ENCODE measurements around the gene CLCN6.

The CLCN6 gene

DNA sequence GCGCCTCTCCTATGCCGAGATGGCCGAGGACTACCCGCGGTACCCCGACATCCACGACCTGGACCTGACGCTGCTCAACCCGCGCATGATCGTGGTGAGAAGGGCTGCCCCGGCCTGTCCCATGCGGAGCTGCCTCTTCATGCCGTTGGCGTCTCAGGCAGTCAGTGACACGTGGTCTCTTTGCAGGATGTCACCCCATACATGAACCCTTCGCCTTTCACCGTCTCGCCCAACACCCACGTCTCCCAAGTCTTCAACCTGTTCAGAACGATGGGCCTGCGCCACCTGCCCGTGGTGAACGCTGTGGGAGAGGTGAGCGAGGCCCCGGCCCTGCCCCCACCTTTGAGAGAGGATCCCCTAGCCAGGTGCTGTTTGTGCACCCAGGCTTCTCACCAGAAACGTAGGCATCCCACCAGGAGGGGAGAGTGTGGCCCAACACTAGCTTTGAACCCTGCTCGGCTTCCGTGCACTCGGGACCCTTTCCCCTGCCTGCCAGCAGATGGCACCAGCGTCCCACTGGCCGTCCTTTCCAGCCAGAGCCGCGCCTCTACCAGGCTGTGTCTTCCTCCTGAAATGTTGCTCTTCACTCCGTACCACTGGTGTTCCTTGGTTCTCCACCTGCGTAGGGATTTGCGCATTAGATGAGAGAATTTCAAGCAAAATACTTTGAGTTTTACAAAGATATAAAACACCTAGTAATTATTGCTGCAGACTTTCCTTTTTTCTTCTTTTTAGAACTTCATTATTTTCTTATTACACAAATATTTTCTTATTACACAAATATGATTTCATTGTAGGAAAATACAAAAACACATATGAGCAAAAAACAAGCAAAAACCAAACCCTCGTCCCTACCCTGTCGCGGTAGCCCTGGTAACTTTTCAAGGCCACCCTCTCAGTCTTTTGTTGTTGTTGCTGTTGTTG, 32.6 kb downstream of the CLCN6 start:
- Histone ChIP-seq H3K27ac (ENCODE audit: low read length) (no peak overlapping the region), H3K9ac (ENCODE audit: low read depth, low read length) (no peak overlapping the region), H3K27me3 (ENCODE audit: insufficient read depth, low read length) (no peaks in the 10 kb centered on the region), H3K9me3 (ENCODE audit: insufficient read depth, low read depth, low read length) (no peaks in the 10 kb centered on the region), H3K4me3 (ENCODE audit: low read length) (no peak overlapping the region), H3K4me1 (ENCODE audit: insufficient read depth, low read length) (no peaks in the 10 kb centered on the region), H3K36me3 (ENCODE audit: insufficient read depth, low read depth, low read length) (peaks cover 92% of the 10 kb centered on the region)

DNA sequence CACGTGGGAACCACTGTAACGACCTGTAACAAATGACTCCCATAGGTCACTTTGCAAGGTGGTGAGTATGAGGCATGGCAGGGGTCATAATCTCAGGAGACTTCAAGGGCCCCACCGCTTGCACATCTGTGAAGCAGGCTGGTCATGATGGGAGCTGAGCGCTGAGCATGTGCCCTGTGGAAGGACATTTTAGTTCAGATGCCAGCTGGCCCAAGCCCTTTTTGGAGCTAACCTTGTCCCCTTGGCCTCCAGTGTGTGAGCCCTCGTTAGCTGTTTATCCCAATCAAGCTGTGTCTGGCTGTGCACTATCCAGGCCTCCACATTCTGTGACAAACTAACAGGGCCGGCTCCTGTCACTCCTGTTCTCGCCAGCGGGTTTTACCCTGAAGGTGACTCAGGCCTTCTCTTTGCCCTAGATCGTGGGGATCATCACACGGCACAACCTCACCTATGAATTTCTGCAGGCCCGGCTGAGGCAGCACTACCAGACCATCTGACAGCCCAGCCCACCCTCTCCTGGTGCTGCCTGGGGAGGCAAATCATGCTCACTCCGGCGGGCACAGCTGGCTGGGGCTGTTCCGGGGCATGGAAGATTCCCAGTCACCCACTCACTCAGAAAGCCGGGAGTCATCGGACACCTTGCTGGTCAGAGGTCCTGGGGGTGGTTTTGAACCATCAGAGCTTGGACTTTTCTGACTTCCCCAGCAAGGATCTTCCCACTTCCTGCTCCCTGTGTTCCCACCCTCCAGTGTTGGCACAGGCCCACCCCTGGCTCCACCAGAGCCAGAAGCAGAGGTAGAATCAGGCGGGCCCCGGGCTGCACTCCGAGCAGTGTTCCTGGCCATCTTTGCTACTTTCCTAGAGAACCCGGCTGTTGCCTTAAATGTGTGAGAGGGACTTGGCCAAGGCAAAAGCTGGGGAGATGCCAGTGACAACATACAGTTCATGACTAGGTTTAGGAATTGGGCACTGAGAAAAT, 34.0 kb downstream of the CLCN6 start:
- H3K36me3 ChIP-seq (ENCODE audit: insufficient read depth, low read depth, low read length): peaks cover 92% of the 10 kb centered on the region
- H3K4me3 ChIP-seq (ENCODE audit: low read length): no peak overlapping the region
- H3K4me1 ChIP-seq (ENCODE audit: insufficient read depth, low read length): no peaks in the 10 kb centered on the region
- no peak overlapping the region for H3K9ac ChIP-seq (ENCODE audit: low read depth, low read length)
- H3K27me3 ChIP-seq (ENCODE audit: insufficient read depth, low read length): no peaks in the 10 kb centered on the region
- H3K9me3 ChIP-seq (ENCODE audit: insufficient read depth, low read depth, low read length): no peaks in the 10 kb centered on the region
- no peak overlapping the region for H3K27ac ChIP-seq (ENCODE audit: low read length)

DNA sequence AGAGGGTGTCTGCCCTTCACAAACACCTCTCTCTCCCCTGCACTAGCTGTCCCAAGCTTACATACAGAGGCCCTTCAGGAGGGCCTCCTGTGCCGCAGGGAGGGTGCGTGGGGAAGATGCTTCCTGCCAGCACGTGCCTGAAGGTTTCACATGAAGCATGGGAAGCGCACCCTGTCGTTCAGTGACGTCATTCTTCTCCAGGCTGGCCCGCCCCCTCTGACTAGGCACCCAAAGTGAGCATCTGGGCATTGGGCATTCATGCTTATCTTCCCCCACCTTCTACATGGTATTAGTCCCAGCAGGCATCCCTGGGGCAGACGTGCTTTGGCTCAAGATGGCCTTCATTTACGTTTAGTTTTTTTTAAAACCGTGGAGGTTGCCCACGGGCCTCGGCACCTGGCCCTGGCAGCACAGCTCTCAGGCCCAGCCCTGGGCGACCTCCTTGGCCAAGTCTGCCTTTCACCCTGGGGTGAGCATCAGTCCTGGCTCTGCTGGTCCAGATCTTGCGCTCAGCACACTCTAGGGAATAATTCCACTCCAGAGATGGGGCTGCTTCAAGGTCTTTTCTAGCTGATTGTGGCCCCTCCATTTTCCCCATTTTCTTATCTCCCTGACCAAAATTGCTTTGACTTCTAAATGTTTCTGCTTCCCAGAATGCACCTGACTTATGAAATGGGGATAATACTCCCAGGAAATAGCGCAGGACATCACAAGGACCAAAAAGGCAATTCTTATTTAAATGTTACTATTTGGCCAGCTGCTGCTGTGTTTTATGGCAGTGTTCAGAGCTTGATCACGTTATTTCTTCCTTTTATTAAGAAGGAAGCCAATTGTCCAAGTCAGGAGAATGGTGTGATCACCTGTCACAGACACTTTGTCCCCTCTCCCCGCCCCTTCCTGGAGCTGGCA, 35.5 kb downstream of the CLCN6 start:
- no peaks in the 10 kb centered on the region for H3K4me1 ChIP-seq (ENCODE audit: insufficient read depth, low read length)
- no peaks in the 10 kb centered on the region for H3K27me3 ChIP-seq (ENCODE audit: insufficient read depth, low read length)
- no peak overlapping the region for H3K9ac ChIP-seq (ENCODE audit: low read depth, low read length)
- H3K9me3 ChIP-seq (ENCODE audit: insufficient read depth, low read depth, low read length): no peaks in the 10 kb centered on the region
- H3K27ac ChIP-seq (ENCODE audit: low read length): no peak overlapping the region
- H3K36me3 ChIP-seq (ENCODE audit: insufficient read depth, low read depth, low read length): peaks cover 86% of the 10 kb centered on the region
- no peak overlapping the region for H3K4me3 ChIP-seq (ENCODE audit: low read length)

DNA sequence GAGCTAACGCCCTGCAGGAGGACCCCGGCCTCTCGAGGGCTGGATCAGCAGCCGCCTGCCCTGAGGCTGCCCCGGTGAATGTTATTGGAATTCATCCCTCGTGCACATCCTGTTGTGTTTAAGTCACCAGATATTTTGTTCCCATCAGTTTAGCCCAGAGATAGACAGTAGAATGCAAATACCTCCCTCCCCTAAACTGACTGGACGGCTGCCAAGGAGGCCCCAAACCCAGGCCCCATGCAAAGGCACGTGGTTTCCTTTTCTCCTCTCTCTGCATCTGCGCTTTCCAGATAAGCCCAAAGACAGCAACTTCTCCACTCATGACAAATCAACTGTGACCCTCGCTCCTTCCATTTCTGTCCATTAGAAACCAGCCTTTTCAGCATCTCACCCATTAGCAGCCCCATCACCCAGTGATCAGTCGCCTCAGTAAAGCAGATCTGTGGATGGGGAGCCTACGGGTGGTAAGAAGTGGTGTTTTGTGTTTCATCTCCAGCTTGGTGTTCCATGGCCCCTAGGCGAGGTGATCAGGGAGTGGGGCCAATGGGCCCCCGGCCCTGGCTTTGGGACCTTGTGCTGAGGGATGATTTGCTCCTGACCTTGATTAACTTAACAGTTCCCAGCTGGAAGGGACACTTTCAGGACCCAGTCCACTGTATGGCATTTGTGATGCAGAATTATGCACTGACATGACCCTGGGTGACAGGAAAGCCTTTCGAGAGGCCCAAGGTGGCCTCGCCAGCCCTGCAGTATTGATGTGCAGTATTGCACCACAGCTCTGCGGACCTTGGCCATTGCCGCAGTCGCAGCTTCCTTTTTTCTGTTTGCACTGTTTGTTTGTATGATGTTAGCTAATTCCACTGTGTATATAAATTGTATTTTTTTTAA, 36.4 kb downstream of the CLCN6 start:
- Histone ChIP-seq H3K36me3 (ENCODE audit: insufficient read depth, low read depth, low read length) (peaks cover 77% of the 10 kb centered on the region), H3K9me3 (ENCODE audit: insufficient read depth, low read depth, low read length) (no peaks in the 10 kb centered on the region), H3K27ac (ENCODE audit: low read length) (no peak overlapping the region), H3K9ac (ENCODE audit: low read depth, low read length) (no peak overlapping the region), H3K27me3 (ENCODE audit: insufficient read depth, low read length) (no peaks in the 10 kb centered on the region), H3K4me3 (ENCODE audit: low read length) (no peak overlapping the region), H3K4me1 (ENCODE audit: insufficient read depth, low read length) (no peaks in the 10 kb centered on the region)

DNA sequence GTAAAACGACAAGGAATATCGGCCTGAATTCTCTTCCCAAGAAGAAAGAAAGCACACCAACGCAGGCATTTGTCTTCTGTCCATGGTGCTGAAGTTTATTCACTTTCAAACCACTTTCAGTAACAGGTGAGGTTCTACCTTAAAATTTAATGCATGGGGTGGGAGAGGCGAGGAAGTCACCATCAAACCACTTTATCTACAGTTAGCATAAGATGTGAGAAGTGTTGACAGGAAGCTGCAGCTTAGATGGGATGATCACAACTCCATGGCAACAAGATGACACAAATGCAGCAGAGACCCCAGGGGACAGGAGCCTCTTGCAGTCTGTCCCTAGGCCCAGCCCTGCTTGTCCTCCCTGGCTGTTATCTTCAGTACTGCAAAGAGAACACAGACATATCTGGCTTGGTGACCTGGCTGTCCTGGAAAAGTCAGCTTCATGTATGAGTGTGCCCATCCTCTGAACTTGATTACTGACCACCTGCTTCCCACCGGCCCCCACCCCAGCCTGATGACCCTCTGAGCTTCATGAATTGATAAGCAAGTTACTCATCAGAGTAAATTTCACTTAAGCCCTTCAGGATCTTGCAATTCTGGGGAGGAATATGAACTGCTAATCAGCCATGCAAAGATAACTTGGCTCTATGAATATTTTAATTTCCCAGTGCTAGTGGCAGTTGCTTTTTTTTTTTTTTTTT, 39.8 kb downstream of the CLCN6 start:
- Histone ChIP-seq H3K9me3 (ENCODE audit: insufficient read depth, low read depth, low read length) (no peaks in the 10 kb centered on the region), H3K4me3 (ENCODE audit: low read length) (no peak overlapping the region), H3K27me3 (ENCODE audit: insufficient read depth, low read length) (no peaks in the 10 kb centered on the region), H3K27ac (ENCODE audit: low read length) (no peak overlapping the region), H3K4me1 (ENCODE audit: insufficient read depth, low read length) (no peaks in the 10 kb centered on the region), H3K9ac (ENCODE audit: low read depth, low read length) (no peak overlapping the region), H3K36me3 (ENCODE audit: insufficient read depth, low read depth, low read length) (peaks cover 44% of the 10 kb centered on the region)

DNA sequence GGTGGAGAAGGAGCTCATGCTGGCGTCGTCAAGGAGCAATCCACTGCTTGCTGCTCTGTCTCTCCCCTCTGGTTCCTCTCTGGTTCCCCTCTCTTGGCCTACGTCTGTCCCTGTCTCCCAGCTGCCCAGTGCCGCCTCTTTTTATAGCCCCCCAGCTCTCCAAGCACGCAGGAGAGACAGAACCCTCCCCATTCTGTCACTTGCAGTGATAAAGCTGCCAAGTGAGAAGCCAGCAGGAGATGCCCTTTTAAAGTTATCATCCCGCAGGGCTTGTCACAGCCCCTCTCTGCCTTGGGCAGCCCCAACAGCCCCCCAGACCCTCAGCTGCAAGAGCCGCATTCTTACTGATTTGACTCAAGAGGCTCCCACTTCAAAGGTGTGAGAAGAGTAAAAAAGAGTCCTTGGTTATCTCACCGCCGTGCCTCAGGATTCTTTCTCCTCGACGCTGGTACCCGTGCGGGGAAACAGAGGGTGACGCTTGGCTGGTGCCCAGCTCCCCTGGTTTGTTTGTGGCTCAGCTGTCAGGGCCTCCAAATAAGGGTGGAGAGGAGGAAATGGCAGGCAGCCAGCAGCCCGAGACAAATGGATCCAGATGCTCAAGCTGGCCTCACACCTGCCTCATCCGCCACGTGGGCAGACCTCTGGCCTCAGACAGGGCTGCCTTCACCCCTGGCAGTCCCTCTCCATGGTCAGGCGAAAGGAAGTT, 41.8 kb downstream of the CLCN6 start, which contains the start of gene NPPA:
TSS of gene NPPA (minus strand) at position 117 of the 706 bp plus-strand sequence. CDS start at position 18, 99 bp downstream.
- Histone ChIP-seq H3K9me3 (ENCODE audit: insufficient read depth, low read depth, low read length) (no peaks in the 10 kb centered on the region), H3K9ac (ENCODE audit: low read depth, low read length) (no peak within 1 kb of the TSS), H3K4me1 (ENCODE audit: insufficient read depth, low read length) (no peaks in the 10 kb centered on the region), H3K36me3 (ENCODE audit: insufficient read depth, low read depth, low read length) (peaks cover 24% of the 10 kb centered on the region; the same call in 1 of the 2 replicates), H3K27ac (ENCODE audit: low read length) (no peak within 1 kb of the TSS), H3K4me3 (ENCODE audit: low read length) (no peak within 1 kb of the TSS), H3K27me3 (ENCODE audit: insufficient read depth, low read length) (no peaks in the 10 kb centered on the region)

DNA sequence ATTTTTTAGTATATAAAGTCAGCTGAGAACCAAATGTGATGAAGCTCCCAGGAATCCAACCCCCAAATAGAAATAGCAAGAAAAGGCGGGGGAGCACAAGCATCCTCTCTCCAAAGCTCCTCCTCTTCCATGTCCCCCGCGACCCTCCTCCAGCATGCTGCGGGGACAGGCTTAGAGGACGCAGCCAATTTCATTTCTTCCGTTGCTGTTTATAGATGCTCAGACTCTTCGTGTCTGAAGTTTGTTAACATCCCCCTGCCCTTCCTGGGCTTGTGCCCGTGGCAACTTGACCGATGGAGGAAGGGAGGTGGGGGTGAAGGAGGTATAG, 42.3 kb downstream of the CLCN6 start:
- Histone ChIP-seq H3K9me3 (ENCODE audit: insufficient read depth, low read depth, low read length) (no peaks in the 10 kb centered on the region), H3K36me3 (ENCODE audit: insufficient read depth, low read depth, low read length) (peaks cover 24% of the 10 kb centered on the region; the same call in 1 of the 2 replicates), H3K27me3 (ENCODE audit: insufficient read depth, low read length) (no peaks in the 10 kb centered on the region), H3K27ac (ENCODE audit: low read length) (no peak overlapping the region), H3K9ac (ENCODE audit: low read depth, low read length) (no peak overlapping the region), H3K4me3 (ENCODE audit: low read length) (no peak overlapping the region), H3K4me1 (ENCODE audit: insufficient read depth, low read length) (no peaks in the 10 kb centered on the region)

DNA sequence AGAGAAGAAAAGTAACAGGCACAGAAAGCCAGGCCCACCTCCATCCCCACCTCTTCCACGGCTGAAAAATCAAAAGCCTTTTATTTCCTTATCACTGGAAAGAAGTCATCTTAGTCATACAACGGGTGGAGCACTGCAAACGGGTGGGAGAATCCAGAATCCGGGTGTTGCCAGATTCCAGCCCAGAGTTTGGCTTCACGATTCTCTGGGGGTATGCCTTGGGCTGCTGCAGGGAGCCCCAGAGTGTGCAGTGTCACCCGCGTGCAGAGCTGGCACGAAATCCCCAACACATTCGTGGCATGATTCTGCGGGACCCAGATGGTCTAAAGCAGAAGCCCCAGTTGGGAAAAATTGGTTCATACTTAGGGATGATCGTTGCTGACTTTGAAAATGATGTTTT, 44.2 kb downstream of the CLCN6 start:
- Histone ChIP-seq H3K9me3 (ENCODE audit: insufficient read depth, low read depth, low read length) (no peaks in the 10 kb centered on the region), H3K36me3 (ENCODE audit: insufficient read depth, low read depth, low read length) (peaks cover 6% of the 10 kb centered on the region; the same call in 1 of the 2 replicates), H3K27me3 (ENCODE audit: insufficient read depth, low read length) (no peaks in the 10 kb centered on the region), H3K9ac (ENCODE audit: low read depth, low read length) (no peak overlapping the region), H3K4me3 (ENCODE audit: low read length) (no peak overlapping the region), H3K4me1 (ENCODE audit: insufficient read depth, low read length) (no peaks in the 10 kb centered on the region), H3K27ac (ENCODE audit: low read length) (no peak overlapping the region)

DNA sequence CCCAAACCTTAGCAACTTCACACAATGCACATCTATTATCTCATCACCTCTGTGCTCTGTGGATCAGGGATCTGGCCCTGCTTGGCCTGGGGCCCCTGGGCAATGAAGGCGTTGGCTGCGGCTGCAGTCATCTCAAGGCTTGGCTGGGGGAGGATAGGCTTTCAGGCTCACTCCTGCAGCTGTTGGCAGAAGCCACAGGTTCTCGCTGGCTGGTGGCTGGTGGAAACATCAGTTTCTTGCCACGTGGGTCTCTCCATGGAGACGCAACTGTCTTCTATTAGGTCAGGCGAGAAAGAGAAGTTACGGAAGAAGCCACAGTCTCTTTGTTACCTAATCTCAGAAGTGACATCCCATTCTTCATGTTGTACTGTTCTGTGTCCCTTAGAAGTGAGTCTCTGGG, 45.2 kb downstream of the CLCN6 start:
- Histone ChIP-seq H3K4me1 (ENCODE audit: insufficient read depth, low read length) (no peaks in the 10 kb centered on the region), H3K4me3 (ENCODE audit: low read length) (no peak overlapping the region), H3K36me3 (ENCODE audit: insufficient read depth, low read depth, low read length) (no peaks in the 10 kb centered on the region), H3K9me3 (ENCODE audit: insufficient read depth, low read depth, low read length) (no peaks in the 10 kb centered on the region), H3K27ac (ENCODE audit: low read length) (no peak overlapping the region), H3K9ac (ENCODE audit: low read depth, low read length) (no peak overlapping the region), H3K27me3 (ENCODE audit: insufficient read depth, low read length) (0 out of 2 replicates have a peak, but pooled peaks cover 1% of the 10 kb centered on the region)

All from iPS-20b (cell line).